ENCODE measurements around the gene ATP13A1.

The ATP13A1 gene

GRCh38 chr19:19649155-19649554, 14.3 kb downstream of the ATP13A1 start:
- DNase-seq (ENCODE audit: low read depth): no peak
- H3K4me3 ChIP-seq (ENCODE audit: low read length): no peak overlapping the region
- TF ChIP-seq CTCF (conservative IDR thresholded peaks at IDR 0.05; ENCODE audit: low read depth, low read length): no peak

- no peak for TF ChIP-seq CTCF (conservative IDR thresholded peaks at IDR 0.05; ENCODE audit: low read depth, low read length)
- H3K4me3 ChIP-seq (ENCODE audit: low read length): no peak overlapping the region
- DNase-seq (ENCODE audit: low read depth): no peak
These were observed 16.2 kb downstream of the ATP13A1 start for GRCh38 chr19:19647037-19647835.

GRCh38 chr19:19645233-19645870, 18.1 kb downstream of the ATP13A1 start:
- no peak for DNase-seq (ENCODE audit: low read depth)
- no peak overlapping the region for H3K4me3 ChIP-seq (ENCODE audit: low read length)
- TF ChIP-seq CTCF (conservative IDR thresholded peaks at IDR 0.05; ENCODE audit: low read depth, low read length): no peak

GRCh38 chr19:19644054-19644388, 19.5 kb downstream of the ATP13A1 start:
- no peak for DNase-seq (ENCODE audit: low read depth)
- no peak for TF ChIP-seq CTCF (conservative IDR thresholded peaks at IDR 0.05; ENCODE audit: low read depth, low read length)
- H3K4me3 ChIP-seq (ENCODE audit: low read length): no peak overlapping the region

GRCh38 chr19:19643158-19644053, 20.1 kb downstream of the ATP13A1 start, which contains the start of gene GMIP:
TSS of gene GMIP (minus strand) at chr19:19643657. CDS start at chr19:19643529, 128 bp downstream.
- peak; percentile 80 for TF ChIP-seq CTCF (conservative IDR thresholded peaks at IDR 0.05; ENCODE audit: low read depth, low read length)
- DNase-seq (ENCODE audit: low read depth): no peak
- H3K4me3 ChIP-seq (ENCODE audit: low read length): peak within 1 kb of the TSS; percentile 81

- TF ChIP-seq CTCF (conservative IDR thresholded peaks at IDR 0.05; ENCODE audit: low read depth, low read length): no peak
- DNase-seq (ENCODE audit: low read depth): no peak
- H3K4me3 ChIP-seq (ENCODE audit: low read length): peak overlapping the region; percentile 81
These were observed 20.8 kb downstream of the ATP13A1 start for GRCh38 chr19:19642506-19643157.
